ENCODE results near the gene CCDC170.

Gene CCDC170

DNA sequence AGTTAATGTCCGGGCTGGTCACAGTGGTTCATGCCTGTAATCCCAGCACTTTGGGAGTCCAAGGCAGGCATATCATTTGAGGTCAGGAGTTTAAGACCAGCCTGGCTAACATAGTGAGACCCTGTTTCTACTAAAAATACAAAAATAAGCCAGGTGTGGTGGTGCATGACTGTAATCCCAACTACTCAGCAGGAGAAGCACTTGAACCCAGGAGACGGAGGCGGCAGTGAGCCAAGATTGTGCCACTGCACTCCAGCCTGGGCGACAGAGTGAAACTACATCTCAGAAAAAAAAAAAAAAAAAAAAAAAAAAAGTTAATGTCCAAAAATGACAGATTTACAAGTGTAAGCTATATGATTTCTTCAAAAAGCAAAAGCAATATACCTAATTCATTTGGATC lies 124.9 kb downstream of the CCDC170 start:
- DNase-seq (ENCODE audit: low read depth in 2 of 2), result no peak

DNA sequence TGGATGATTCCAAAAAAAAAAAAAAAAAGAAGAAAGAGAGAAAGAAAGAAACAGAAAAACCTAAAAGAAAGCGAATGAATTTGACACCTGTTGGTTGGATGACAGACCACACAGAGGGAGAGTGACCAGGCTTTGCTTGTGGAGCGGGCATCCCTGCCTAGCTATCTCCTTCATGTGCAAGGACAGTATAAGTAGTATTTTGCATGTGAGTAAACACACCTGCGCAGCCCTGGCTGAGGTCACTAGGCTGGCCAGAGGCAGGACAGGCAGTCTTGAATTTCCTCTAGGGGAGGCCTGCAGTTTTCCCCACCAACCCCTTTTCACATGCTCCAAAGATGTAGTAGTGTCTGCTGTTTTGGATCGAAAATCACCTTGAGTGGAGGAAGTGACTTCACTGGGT lies 126.4 kb downstream of the CCDC170 start:
- no peak for DNase-seq (ENCODE audit: low read depth in 2 of 2)

DNA sequence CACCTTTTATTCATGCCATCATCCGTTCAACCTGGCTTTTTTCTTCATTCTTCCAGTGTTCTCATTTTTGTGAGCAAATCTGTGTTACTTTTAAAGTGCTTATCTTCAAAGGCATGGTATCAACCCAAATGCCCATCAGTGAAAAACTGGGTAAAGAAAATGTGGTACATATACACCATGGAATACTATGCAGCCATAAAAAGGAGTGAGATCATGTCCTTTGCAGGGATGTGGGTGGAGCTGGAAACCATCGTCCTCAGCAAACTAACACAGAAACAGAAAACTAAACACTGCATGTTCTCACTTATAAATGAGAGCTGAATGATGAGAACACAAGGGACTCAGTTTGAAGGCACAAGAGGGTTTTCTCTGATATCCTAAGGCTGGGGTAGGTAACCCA lies 130.3 kb downstream of the CCDC170 start:
- DNase-seq (ENCODE audit: low read depth in 2 of 2), result no peak

DNA sequence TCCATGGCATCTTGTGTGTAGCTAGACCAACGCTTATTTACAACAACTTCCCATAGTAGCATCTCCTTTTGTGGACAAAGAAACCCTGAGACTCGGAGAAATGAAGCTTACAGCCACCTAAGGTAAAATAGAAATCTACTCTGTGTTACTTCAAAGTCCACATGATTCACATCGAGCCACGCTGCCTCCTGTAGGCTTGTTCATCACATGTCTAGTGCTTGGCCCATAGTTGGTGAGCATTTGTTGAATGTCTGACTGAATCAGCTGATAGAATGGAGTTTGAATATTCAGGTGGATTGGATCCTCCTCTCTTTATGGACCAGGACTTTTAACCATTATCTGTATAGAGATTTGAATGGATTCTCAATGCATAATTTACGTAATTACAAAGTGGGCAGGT lies 130.7 kb downstream of the CCDC170 start:
- no peak for DNase-seq (ENCODE audit: low read depth in 2 of 2)

DNA sequence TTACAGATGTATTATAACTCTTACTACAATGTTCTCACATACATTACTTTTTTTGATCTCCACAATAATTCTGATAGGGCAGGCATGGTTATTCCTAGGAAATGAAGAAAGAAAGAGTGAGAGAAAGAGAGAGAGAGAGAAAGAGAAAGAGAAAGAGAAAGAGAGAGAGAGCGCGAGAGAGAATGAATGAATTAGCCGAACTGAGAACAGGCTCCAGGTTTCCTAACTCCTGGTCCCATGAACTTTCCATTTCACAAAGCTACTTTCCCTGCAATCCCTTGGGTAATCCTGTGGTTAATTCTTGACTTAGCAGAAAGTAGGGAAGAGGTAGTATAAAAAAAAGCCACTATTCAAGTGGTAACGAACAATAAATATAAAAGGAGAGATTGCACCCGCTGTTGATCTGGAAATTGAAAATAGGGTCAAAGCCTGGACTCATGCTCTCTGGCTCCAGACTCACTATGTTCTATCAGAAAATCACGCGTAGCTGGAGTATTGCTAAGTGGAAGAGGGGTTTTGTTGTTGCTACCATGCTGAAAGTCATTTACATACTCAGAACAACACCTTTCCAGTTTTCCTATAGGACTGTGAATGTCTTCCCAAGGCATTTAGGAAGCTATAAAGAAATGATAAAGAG lies 131.2 kb downstream of the CCDC170 start:
- DNase-seq (ENCODE audit: low read depth in 2 of 2), result no peak

DNA sequence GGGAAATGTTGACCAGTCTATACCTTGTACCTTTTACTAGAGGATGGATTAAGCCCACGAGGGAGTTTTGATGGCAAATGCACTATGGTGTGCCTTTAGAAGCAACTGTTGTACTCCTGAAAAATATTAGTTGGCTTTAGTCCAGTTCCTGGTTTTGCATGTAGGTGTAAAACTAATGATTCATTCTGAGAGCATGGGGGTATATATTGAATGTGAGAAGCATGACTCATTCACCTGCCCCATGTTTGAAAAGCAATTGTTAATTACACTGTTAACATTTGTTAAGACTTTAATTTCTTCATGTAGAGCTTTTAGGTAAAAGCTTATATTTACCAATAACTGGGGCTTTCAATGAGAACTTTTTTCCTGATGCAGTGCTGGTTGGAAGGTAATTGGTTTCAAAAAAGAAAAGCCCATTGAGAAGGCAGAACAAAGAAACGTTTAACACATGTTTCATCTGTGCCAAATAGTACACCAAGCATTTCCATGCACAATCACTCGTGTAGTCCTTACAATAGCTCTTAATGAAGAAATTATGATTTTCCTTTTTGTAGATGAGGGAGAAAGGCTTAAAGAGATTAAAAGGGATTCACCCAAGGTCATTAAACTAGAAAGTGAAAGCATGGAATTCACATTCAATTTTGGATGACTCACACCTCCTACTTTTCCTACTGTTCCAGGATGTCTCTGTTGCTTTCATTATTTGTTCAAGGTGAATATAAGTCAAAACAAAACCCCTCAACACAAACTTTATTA lies 134.1 kb downstream of the CCDC170 start:
- DNase-seq (ENCODE audit: low read depth in 2 of 2), result no peak

DNA sequence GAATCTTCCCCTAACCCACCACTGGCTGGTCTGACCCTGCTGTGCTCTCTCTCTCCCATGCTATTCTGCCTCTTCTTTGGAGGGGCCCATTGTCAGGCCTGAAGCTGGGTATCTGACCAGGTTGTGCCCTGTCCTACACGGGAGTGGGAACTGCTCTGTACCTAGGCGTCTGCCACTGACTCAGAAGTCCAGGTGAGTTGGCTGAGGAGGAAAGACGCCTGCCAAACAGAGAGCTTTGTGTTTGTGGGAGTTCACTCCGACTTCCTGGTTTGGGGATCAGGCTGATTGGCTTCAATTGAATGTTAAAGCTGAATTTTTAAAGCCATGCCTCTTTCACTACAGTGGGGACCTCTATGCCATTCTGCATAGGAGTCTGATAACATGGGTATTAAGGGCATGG lies 136.0 kb downstream of the CCDC170 start:
- DNase-seq (ENCODE audit: low read depth in 2 of 2), result no peak

DNA sequence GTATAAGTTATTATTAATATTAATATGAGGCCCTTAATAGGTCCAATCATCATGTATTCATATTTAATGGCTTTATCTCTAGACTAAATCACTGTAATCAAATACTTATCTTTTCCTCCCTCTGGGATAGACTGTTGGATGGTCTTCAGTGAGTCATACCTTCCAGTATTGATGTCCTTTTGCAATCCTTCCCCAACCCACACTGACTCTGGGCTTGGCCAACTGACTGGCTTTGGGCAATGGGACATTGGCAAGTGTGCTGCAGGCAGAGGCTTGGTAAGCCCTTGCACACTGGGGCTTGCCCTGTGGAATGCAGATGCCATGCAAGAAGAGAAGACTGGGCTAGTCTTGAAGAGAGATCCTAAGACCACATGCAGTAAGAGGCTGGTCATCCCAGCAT lies 136.6 kb downstream of the CCDC170 start:
- no peak for DNase-seq (ENCODE audit: low read depth in 2 of 2)

DNA sequence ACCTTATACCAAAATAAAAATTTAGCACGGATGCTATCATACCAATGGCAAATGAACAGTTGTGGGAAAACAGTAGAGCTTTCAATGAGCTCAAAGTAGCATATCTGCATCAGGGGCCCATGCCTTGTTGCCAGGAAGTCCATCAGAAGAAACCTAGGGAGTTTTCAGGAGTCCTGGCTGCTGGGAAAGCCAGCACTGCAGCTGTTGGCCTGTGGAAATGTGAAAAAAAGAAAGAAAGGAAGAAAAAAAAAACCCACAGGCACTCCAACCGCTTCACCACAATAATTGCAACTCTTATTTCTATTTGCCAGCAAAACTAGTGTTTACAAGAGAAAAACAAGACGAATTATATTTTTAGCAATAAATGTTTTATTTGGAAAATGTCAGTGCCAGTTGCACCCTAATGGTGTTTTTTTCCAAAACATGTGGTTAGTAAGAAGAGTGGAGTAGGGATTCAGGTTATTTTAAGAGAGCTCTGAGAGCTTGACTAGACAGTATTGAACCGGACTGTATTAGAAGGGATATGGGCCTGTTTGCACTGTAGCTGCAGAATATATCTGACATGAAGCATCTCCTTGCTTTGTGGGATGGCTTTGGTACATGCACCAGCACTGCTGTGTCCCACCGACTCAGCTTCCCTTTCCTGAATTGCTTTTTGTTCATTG lies 137.3 kb downstream of the CCDC170 start:
- DNase-seq (ENCODE audit: low read depth in 2 of 2), result no peak

DNA sequence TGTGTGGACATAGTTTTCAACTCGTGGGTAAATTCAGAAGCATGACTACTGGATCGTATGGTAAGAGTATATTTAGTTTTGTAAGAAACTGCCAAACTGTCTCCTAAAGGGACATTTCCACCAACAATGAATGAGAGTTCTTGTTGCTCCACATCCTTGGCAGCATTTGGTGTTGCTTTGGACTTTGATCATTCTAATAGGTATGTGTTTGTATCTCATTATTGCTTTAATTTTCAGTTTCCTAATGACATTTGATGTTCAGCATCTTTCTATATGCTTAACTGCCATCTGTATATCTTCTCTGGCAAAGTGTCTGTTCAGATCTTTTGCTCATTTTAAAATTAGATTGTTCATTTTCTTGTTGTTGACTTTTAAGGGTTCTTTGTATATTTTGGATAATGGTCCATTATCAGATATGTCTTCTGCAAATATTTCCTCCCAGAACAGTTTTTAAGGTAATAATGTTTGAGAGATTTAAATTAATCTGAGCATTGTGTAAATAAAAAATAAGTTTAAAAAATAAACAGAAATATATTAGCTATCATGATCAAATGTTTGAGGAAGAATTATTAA lies 138.7 kb downstream of the CCDC170 start:
- DNase-seq (ENCODE audit: low read depth in 2 of 2), result no peak

DNA sequence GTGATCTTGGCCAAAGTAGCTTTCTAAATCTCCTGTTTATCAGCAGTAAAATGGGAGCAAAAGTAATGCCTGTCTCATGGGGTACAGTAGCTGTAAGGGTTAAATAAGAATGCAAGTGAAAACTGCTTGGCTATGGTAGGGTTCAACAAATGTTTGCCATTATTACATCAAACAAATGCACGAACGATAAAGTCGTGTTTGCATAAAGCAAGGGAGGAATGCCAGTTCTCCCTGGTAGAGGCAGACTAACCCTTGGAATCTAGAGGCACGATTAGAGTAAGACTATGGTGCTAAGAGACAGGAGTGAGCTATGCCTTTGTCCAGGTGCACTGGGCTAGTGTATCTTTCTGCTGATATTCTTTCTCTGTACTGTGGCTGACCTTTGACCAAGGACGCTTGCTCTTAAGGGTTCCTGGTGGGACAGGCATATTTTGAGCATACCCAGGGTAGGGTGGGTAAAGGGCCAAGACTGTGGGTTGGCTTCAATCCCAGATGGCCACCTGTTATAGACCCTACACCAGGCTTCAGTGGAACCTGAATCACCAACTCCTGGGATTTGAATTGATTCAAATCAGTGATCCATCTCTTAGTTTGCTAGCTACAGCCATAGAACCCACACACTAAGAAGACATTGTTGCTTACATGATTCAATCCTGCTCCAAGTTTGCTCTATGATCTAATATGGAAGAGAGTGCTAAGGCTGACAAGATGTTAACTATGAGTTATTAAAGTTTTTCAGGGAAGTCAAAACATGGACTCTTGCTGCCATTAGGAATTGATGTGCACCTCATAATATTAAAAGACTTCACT lies 139.9 kb downstream of the CCDC170 start:
- no peak for DNase-seq (ENCODE audit: low read depth in 2 of 2)

DNA sequence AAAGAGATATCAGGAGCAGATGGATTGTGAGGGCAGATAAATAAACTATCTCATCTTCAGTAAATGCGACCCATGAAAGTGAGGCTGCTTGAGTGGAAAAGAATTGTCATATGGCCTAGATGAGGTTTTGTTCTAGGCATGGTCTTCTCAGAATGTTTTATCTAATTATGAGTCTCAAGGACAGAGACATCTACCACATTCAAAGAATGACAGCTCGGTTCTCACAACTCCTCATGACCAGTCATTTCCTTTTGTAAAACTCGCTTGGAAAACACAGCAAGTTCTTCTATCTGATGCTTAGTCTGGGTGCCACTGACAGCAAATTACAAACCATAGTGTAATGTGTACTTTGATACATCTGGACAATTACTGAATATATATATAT lies 140.5 kb downstream of the CCDC170 start:
- no peak for DNase-seq (ENCODE audit: low read depth in 2 of 2)

DNA sequence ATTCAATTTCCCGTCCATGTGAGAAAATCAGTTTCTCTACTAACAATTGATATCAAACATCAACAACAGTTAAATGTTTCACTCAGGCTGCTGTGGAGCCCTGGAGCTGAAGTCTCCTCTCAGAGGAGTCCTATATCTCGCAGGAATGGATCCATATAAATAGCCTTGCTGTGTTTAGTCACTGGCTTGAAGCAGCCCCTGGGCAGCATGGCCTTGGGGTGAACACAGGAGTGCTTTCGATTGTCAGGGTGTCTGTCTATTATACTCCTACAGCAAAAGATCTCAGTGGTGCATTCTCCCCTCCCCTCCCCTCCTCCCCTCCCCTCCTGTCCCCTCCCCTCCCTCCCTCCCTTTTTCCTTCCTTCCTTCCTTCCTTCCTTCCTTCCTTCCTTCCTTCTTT lies 141.9 kb downstream of the CCDC170 start:
- no peak for DNase-seq (ENCODE audit: low read depth in 2 of 2)

DNA sequence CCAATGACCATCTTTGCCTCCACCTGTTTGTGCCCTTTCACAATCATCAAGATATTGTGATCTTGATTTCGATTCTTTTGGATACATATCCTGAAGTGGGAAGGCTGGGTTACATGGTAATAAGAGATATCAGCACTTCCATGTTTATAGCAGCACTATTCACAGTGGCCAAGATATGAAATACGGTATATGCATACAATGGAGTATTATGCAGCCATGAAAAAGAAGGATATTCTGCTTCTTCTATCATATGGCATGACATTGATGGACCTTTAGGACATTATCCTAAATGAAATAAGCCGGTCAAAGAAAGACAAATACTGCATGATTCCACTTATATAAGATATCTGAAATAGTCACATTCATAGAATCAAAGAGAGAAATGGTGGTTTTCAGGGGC lies 144.0 kb downstream of the CCDC170 start:
- no peak for DNase-seq (ENCODE audit: low read depth in 2 of 2)

DNA sequence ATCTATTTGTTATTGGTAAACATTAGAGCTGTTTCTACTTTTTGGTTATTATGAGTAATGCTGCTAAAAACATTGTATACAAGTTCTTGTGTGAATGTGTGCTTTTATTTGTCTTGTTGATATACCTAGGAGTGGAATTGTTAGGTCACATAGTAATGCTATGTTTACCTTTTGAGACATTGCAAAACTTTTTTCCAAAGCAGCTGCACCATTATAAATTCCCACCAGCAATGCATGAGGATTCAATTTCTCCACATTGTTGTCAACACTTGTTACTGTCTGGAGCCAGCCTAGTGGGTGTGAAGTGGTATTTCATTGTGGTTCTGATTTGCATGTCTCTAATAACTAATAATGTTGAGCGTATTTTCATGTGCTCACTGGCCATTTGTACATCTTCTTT lies 145.9 kb downstream of the CCDC170 start:
- DNase-seq (ENCODE audit: low read depth in 2 of 2), result no peak

DNA sequence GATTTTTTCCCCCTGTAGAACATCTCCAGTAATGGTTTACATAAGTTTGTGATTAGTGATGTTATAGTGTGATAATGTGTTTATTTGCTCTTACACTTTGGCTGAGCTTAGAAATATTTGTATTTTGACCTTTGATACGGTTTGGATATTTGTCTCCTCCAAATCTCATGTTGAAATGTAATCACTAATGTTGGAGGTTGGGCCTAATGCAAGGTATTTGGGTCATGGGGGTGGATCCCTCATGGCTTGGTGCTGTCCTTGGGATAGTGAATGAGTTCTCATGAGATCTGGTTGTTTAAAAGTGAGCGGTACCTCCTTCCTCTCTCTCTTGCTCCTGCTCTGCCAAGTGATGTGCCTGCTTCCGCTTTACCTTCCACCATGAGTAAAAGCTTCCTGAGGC lies 147.2 kb downstream of the CCDC170 start:
- DNase-seq (ENCODE audit: low read depth in 2 of 2), result no peak

DNA sequence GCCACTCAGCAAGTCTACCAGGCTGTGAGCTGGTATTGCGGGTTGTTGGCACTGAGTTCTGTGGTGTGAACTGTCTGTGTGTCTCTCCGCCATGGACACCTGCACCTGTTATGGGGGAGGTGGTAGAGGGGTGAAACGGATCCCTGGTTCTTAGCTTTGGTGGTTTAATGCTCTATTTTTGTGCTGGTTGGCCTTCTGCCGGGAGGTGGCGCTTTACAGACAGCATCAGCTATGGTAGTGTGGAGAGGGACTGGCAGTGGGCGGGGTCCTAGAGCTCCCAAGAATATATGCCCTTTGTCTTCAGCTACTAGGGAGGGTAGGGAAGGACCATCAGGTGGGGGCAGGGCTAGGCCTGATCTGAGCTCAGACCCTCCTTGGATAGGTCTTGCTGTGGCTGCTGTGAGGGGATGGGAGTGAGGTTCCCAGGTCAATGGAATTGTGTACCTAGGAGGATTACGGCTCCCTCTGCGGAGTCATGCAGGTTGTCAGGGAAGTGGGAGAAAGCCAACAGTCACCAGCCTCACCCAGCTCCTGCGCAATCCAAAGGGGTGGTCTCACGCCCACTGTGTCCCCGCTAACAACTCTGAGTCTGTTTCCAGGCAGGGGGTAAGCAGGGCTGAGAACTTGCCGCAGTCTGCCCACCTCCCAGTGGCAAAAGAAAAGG lies 154.3 kb downstream of the CCDC170 start:
- no peak for DNase-seq (ENCODE audit: low read depth in 2 of 2)

DNA sequence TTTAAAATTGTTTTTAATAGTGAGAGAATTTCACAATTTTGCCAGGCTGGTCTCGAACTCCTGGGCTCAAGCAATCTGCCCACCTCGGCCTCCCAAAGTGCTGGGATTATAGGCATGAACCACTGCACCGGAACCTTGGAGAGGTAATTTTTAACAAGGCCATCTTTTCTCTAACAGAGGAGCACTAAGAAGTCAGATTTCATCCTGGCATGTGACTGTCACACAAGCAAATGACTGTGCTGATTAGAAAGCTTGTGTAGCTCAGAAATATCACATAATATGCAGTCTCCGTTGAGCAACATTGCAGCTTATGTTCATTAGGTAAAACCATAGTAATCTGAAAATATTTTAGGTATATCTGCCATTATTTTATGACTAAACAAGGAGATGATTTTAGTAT lies 156.0 kb downstream of the CCDC170 start:
- DNase-seq (ENCODE audit: low read depth in 2 of 2), result no peak

DNA sequence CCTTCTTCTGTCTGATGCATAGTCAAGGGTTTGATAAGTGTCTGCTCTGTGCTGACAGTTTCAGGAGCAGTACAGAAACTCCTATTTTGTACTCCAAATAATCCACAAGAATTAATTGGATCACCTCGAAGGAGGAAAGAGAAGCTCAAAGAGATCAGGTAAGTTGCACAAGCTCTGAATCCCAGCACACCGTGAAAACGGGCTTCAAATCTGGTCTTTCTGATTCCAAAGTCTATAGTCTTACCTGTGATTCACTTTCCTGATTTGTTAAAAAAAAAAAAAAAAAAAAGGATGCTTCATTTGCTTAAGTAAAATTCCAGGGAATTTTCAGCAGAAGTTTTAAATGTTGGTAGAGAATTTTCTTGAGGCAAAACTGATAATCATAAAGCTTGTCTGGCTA lies 157.8 kb downstream of the CCDC170 start:
- no peak for DNase-seq (ENCODE audit: low read depth in 2 of 2)

DNA sequence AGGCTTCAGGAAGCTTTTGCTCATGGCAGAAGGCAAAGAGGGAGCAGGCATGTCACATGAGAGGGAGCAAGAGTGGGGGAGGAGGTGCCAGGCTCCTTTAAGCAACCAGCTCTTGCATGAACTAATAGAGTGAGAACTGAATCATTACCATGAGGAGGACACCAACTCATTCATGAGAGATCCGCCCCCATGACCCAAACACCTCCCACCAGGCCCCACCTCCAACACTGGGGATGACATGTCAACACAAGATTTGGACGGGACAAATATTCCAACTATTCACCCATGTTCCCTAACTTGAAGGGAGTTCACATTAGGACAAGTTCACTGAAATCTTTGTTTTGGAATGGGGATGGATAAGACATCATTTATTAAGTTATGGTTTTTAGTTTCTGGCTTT lies 158.5 kb downstream of the CCDC170 start:
- DNase-seq (ENCODE audit: low read depth in 2 of 2), result no peak

DNA sequence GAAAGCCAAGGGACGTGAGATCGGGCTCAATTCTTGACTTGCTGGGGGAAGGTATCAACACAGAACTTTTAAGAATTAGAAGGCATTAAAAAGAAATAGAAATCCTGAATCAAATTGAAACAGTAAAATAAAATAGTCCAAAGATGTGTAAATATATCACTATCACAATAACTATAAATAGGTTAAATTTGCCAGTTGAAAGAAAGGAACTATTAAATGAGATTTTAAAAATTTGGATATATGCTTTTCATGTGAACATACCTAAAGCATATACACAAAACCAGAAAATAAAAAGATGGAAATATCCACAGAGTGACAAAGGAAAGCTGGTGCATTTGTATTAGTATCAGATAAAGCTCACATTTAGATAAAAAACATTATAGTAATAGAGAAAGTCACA lies 161.3 kb downstream of the CCDC170 start:
- no peak for DNase-seq (ENCODE audit: low read depth in 2 of 2)

DNA sequence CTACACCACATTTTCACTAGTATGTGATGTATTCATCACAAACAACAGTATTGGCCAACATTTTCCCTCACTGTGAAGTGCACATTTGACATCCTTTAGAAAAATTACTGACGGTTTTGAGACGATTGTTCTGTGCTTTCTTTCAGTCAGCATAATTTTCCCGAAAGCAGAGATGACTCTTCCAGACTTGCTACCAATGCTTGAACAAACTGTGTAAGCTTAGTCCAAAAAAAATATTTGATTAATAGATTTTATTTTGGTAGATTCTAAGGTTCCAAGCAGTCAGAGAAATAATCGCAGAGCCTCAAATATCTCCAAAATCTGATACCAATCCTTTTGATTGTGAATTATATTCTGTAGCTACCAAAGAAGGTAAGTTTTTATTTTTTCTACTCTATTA lies 162.6 kb downstream of the CCDC170 start:
- no peak for DNase-seq (ENCODE audit: low read depth in 2 of 2)
